Fibroblast of lung (primary cell): ENCODE measurements around the gene LYPLAL1. TPM values are rescaled to one million over a fixed set of nuclear protein-coding genes. Genes with fewer than 3 reads are reported as not detected.
A peak's percentile ranks its signal among the peaks of the same experiment; 100 is the strongest.

Source experiments
- DNase-seq, 2 donors: peaks; one replicate each; pipeline versions ENCODE4 v3.0.0 to v3.0.0-alpha.2; 2010; ENCODE audit warnings: low read depth in 2 of 2
- H2AFZ ChIP-seq: 2 replicates; pipeline ENCODE4 v1.5.1; 2012; ENCODE audit warnings: low read length, control low read depth, inconsistent platforms
- H3K27ac ChIP-seq: 2 replicates; pipeline ENCODE4 v1.5.1; 2011; ENCODE audit warnings: low read length, control low read depth; ENCODE audit not compliant: insufficient read depth
- H3K27me3 ChIP-seq: 2 replicates; pipeline ENCODE4 v1.5.1; 2011; ENCODE audit warnings: mild to moderate bottlenecking, low read length; ENCODE audit not compliant: control insufficient read depth, insufficient read depth
- H3K36me3 ChIP-seq: 2 replicates; pipeline ENCODE4 v1.5.1; 2011; ENCODE audit warnings: low read length; ENCODE audit not compliant: control insufficient read depth, insufficient read depth
- H3K4me1 ChIP-seq: 2 replicates; pipeline ENCODE4 v1.5.1; 2011; ENCODE audit warnings: low read length; ENCODE audit not compliant: control insufficient read depth, insufficient read depth; ENCODE audit errors: extremely low read depth
- H3K4me2 ChIP-seq: 2 replicates; pipeline ENCODE4 v1.5.1; 2011; ENCODE audit warnings: low read length, control low read depth; ENCODE audit not compliant: insufficient read depth; ENCODE audit errors: extremely low read depth
- H3K4me3 ChIP-seq, 4 experiments: fragments of 200-600 bp in 1 of 4; sonication (generic) in 1 of 4; replicated peaks in 1 of 4; 2 replicates each; pipeline ENCODE4 v1.5.1; 2011 to 2016; ENCODE audit warnings: low read length in 4 of 4, low read depth in 3 of 4, mild to moderate bottlenecking in 3 of 4, control low read depth in 2 of 4, inconsistent platforms in 1 of 4, mixed read lengths in 1 of 4; ENCODE audit not compliant: insufficient read depth in 1 of 4; ENCODE audit errors: control extremely low read depth in 1 of 4
- H3K79me2 ChIP-seq: 2 replicates; pipeline ENCODE4 v1.5.1; 2012; ENCODE audit warnings: mild to moderate bottlenecking, low read length, inconsistent platforms; ENCODE audit not compliant: control insufficient read depth, insufficient read depth
- H3K9ac ChIP-seq: 2 replicates; pipeline ENCODE4 v1.5.1; 2011; ENCODE audit warnings: mild to moderate bottlenecking, low read length, control low read depth; ENCODE audit not compliant: insufficient read depth
- H3K9me3 ChIP-seq: 2 replicates; pipeline ENCODE4 v1.5.1; 2012; ENCODE audit warnings: low read depth, low read length; ENCODE audit not compliant: control insufficient read depth, insufficient read depth
- H4K20me1 ChIP-seq: 2 replicates; pipeline ENCODE4 v1.5.1; 2011; ENCODE audit warnings: low read length; ENCODE audit not compliant: control insufficient read depth, insufficient read depth; ENCODE audit errors: extremely low read depth
- CTCF ChIP-seq, 2 donors: IDR thresholded peaks in 1 of 2; conservative IDR thresholded peaks in 1 of 2; 1 replicate in 1 of 2; 2 replicates in 1 of 2; pipeline ENCODE4 v1.5.1; 2011 to 2012; ENCODE audit warnings: low read length in 2 of 2, control low read depth in 1 of 2, inconsistent platforms in 1 of 2, low read depth in 1 of 2, mild to moderate bottlenecking in 1 of 2
- EZH2 ChIP-seq: IDR thresholded peaks from 2 replicates; pipeline ENCODE4 v1.5.1; 2012; ENCODE audit warnings: low read length, control low read depth, mild to moderate bottlenecking; ENCODE audit errors: missing control alignments
- polyA plus RNA-seq, 2 donors: library from polyadenylated mRNA; depleted of rRNA in 1 of 2; stranded (reverse) in 1 of 2; unstranded in 1 of 2; fragments of >200 nt; gene quantifications; 2 replicates each; pipeline ENCODE4 v1.2.1, GENCODE V29; 2011 to 2012; ENCODE audit warnings: missing spikeins in 1 of 2
- total RNA-seq: library from RNA; depleted of rRNA; stranded (reverse); fragments of >200 nt; gene quantifications from 2 replicates; pipeline ENCODE4 v1.2.1, GENCODE V29; 2014

The LYPLAL1 gene
- total and polyA plus RNA-seq, 2 donors (not counting 1 experiment from before 2014, with no cell fraction given), result 29.9 to 51.5 TPM

DNA sequence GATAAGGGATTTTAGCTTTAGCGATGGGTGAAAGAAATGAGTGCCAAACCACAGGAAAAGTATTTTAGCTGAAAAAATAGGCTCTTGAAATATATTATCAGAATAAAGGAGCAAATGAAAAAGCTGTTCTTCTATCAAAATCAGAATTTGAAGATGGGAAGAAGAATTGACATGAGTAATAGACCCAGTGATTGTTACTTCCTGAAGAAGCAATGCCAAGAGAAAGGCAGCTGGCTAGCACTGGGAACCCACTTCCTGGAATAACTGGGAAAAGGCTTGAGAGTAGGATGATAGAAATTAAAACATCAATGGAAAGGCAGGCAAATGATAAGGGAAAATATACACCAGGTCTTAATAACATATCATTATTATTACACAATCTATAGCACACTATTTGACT is 29.9 kb upstream of the LYPLAL1 start:
- Histone ChIP-seq H3K4me3 (no peak overlapping the region), H3K4me2 (no peak overlapping the region), H2AFZ (no peak overlapping the region), H3K79me2 (no peaks in the 10 kb centered on the region), H3K9ac (no peak overlapping the region), H3K4me1 (no peaks in the 10 kb centered on the region), H3K27ac (no peak overlapping the region), H4K20me1 (no peaks in the 10 kb centered on the region), H3K27me3 (no peaks in the 10 kb centered on the region), H3K9me3 (no peaks in the 10 kb centered on the region), H3K36me3 (no peaks in the 10 kb centered on the region)
- peak in 1 of 2 donors; percentile 50 for DNase-seq
- TF ChIP-seq EZH2 (no peak), CTCF (conservative IDR thresholded peaks at IDR 0.05 in 1 of 2, IDR thresholded peaks at IDR 0.05 in 1 of 2; ENCODE audit: low read depth in 1 of 2, low read length in 2 of 2) (no peak)

DNA sequence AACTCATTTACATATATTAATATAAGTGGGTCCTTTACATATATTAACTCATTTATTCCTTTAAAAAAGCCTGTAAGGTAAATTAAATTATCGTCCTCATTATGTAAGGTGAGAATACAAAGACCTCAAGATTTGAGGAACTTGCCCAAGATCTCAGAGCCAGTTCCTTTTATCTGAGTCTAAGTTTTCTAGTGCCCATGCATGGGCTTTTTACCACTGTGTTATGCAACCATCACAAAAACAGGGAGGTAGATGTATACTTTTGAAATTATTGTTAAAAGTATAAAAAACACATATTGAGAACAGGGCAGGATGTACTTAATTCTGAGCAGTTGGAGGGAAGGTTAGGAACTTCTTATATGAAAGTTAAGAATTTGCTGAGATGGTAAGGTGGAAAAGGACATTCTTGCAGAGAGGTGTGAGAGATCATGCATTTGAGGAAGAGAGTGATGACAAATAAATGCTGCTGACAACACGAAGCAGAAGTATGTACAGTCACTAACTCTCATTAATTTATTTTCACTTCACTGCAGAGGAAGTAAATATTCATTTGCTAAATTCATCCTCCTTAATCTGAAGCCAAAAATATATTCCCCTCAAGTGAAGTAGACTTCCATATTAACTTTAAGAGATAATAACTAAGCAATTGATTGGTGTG is 28.9 kb upstream of the LYPLAL1 start:
- Histone ChIP-seq H3K36me3 (no peaks in the 10 kb centered on the region), H4K20me1 (no peaks in the 10 kb centered on the region), H3K4me3 (no peak overlapping the region), H3K79me2 (no peaks in the 10 kb centered on the region), H3K27me3 (no peaks in the 10 kb centered on the region), H3K9me3 (no peaks in the 10 kb centered on the region), H2AFZ (peak overlapping the region; percentile 15), H3K27ac (no peak overlapping the region), H3K4me1 (no peaks in the 10 kb centered on the region), H3K9ac (no peak overlapping the region), H3K4me2 (no peak overlapping the region)
- TF ChIP-seq CTCF (conservative IDR thresholded peaks at IDR 0.05 in 1 of 2, IDR thresholded peaks at IDR 0.05 in 1 of 2; ENCODE audit: low read depth in 1 of 2, low read length in 2 of 2) (no peak), EZH2 (no peak)
- no peak for DNase-seq

DNA sequence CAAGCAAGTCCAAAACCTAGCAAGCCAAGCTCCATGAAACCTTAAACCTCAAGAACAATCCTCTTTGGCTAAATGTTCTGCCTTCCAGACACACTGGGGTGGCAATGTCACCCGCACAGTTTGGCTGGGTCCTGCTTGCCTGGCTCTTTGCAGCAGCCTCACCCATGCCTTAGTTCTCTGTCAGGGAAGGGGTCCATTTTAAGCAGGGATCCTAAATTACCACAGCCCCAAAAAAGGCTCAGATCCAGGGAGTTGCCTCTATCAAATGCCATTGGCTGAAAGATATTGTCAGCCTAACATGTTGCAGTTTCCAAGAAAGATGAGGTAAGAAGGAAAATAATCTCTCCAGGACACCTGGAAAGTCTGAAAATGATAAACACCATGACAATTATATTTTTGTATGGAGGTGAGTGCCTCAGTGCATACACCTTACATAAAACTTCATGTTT is 26.1 kb upstream of the LYPLAL1 start:
- Histone ChIP-seq H3K4me3 (no peak overlapping the region), H4K20me1 (no peaks in the 10 kb centered on the region), H3K36me3 (no peaks in the 10 kb centered on the region), H3K27me3 (no peaks in the 10 kb centered on the region), H3K79me2 (no peaks in the 10 kb centered on the region), H2AFZ (no peak overlapping the region), H3K9ac (no peak overlapping the region), H3K27ac (no peak overlapping the region), H3K4me2 (no peak overlapping the region), H3K4me1 (no peaks in the 10 kb centered on the region), H3K9me3 (no peaks in the 10 kb centered on the region)
- no peak for DNase-seq
- no peak for TF ChIP-seq EZH2
- TF ChIP-seq CTCF (conservative IDR thresholded peaks at IDR 0.05 in 1 of 2, IDR thresholded peaks at IDR 0.05 in 1 of 2; ENCODE audit: low read depth in 1 of 2, low read length in 2 of 2), result no peak
